H1 (cell line): ENCODE results near the gene CACNB4. TPM values are rescaled to one million over a fixed set of nuclear protein-coding genes. Genes with fewer than 3 reads are reported as not detected.

Experiments
- CTCF ChIA-PET: fragments of 300-600 bp; sonication (Branson Sonifier 250); formaldehyde crosslinking; loops from one replicate; lab custom pipeline; 2021; ENCODE audit not compliant: partially characterized antibody; lab: Charles Lee
- POLR2A ChIA-PET: fragments of 300-600 bp; sonication (Branson Sonifier 250); formaldehyde crosslinking; loops from one replicate; lab custom pipeline; 2021; ENCODE audit warnings: inconsistent platforms; ENCODE audit not compliant: partially characterized antibody; lab: Charles Lee
- DNase-seq, 2 experiments: peaks; one replicate each; pipeline versions ENCODE4 v3.0.0 to v3.0.0-alpha.2; 2010 to 2022; ENCODE audit warnings: low spot score in 2 of 2, low read depth in 1 of 2, mixed read lengths in 1 of 2
- FAIRE-seq: peaks from 2 replicates; lab custom pipeline; 2011; peaks lifted over from hg19 to GRCh38; lab: Jason Lieb, UNC
- H2AFZ ChIP-seq: 2 replicates; pipeline ENCODE4 v1.8.1; 2012; ENCODE audit warnings: low read length, inconsistent platforms
- H2AK5ac ChIP-seq: 2 replicates; pipeline ENCODE4 v1.6.1; 2013; ENCODE audit warnings: low read depth, low read length
- H2BK120ac ChIP-seq: replicated peaks from 2 replicates; pipeline ENCODE3; 2013; ENCODE audit warnings: low read depth, low read length, inconsistent platforms
- H2BK12ac ChIP-seq: 2 replicates; pipeline ENCODE4 v1.6.1; 2013; ENCODE audit warnings: low read depth, low read length
- H2BK15ac ChIP-seq: 2 replicates; pipeline ENCODE4 v1.6.1; 2013; ENCODE audit warnings: low read length
- H2BK20ac ChIP-seq: 2 replicates; pipeline ENCODE4 v1.6.1; 2013; ENCODE audit warnings: low read length
- H2BK5ac ChIP-seq: 2 replicates; pipeline ENCODE4 v1.6.1; 2013; ENCODE audit warnings: low read depth, low read length
- H3K14ac ChIP-seq: 2 replicates; pipeline ENCODE4 v1.6.1; 2013; ENCODE audit warnings: inconsistent platforms; ENCODE audit not compliant: insufficient read length
- H3K18ac ChIP-seq: 2 replicates; pipeline ENCODE4 v1.6.1; 2013; ENCODE audit warnings: low read length; ENCODE audit errors: extremely low read depth
- H3K23ac ChIP-seq: 2 replicates; pipeline ENCODE4 v1.6.1; 2013; ENCODE audit warnings: inconsistent platforms; ENCODE audit not compliant: insufficient read length
- H3K23me2 ChIP-seq: 2 replicates; pipeline ENCODE4 v1.6.1; 2013; ENCODE audit warnings: low read depth, low read length
- H3K27ac ChIP-seq: 2 replicates; pipeline ENCODE4 v1.6.1; 2011; ENCODE audit warnings: low read depth, low read length, inconsistent platforms
- H3K27me3 ChIP-seq, 4 experiments: replicated peaks in 1 of 4; 1 replicate in 1 of 4; 2 replicates in 3 of 4; pipeline versions ENCODE4 v1.6.1 to v1.8.1; 2011 to 2013; ENCODE audit warnings: low read length in 3 of 4, mild to moderate bottlenecking in 3 of 4, inconsistent platforms in 2 of 4, mixed read lengths in 2 of 4, moderate library complexity in 1 of 4; ENCODE audit not compliant: control insufficient read depth in 3 of 4, insufficient read depth in 3 of 4; ENCODE audit errors: extremely low read depth in 1 of 4
- H3K36me3 ChIP-seq, 4 experiments: 2 replicates each; pipeline versions ENCODE4 v1.6.1 to v1.8.1; 2011 to 2013; ENCODE audit warnings: mild to moderate bottlenecking in 4 of 4, low read length in 3 of 4, moderate library complexity in 2 of 4, control low read depth in 1 of 4, inconsistent platforms in 1 of 4; ENCODE audit not compliant: insufficient read depth in 4 of 4, control insufficient read depth in 2 of 4
- H3K4ac ChIP-seq: replicated peaks from 2 replicates; pipeline ENCODE3; 2013; ENCODE audit warnings: low read length, low read depth, mixed read lengths, inconsistent platforms; ENCODE audit not compliant: insufficient read length
- H3K4me1 ChIP-seq, 4 experiments: replicated peaks in 1 of 4; 1 replicate in 1 of 4; 2 replicates in 3 of 4; pipeline versions ENCODE4 v1.6.1 to v1.8.1; 2011 to 2013; ENCODE audit warnings: low read length in 3 of 4, inconsistent platforms in 2 of 4, mixed read lengths in 1 of 4; ENCODE audit not compliant: insufficient read depth in 4 of 4, control insufficient read depth in 3 of 4
- H3K4me2 ChIP-seq, 2 experiments: 2 replicates each; pipeline versions ENCODE4 v1.6.1 to v1.8.1; 2011 to 2013; ENCODE audit warnings: low read depth in 2 of 2, low read length in 2 of 2, control low read depth in 1 of 2, inconsistent platforms in 1 of 2, mild to moderate bottlenecking in 1 of 2; ENCODE audit not compliant: insufficient read depth in 1 of 2
- H3K4me3 ChIP-seq, 4 experiments: fragments of 200-600, 300-600 bp in 1 of 4; sonication (generic), shearing (Covaris generic), sonication (Bioruptor Twin) in 1 of 4; 2 replicates each; pipeline versions ENCODE4 v1.5.1 to v1.8.1; 2011 to 2016; ENCODE audit warnings: low read length in 4 of 4, low read depth in 3 of 4, control low read depth in 2 of 4, inconsistent platforms in 2 of 4, mild to moderate bottlenecking in 2 of 4, mixed read lengths in 1 of 4, moderate library complexity in 1 of 4; ENCODE audit not compliant: insufficient read depth in 2 of 4; ENCODE audit errors: extremely low read depth in 1 of 4
- H3K56ac ChIP-seq: replicated peaks from 2 replicates; pipeline ENCODE3; 2013; ENCODE audit warnings: low read depth, mild to moderate bottlenecking, mixed read lengths, low read length, inconsistent platforms; ENCODE audit not compliant: insufficient read length
- H3K79me1 ChIP-seq: 2 replicates; pipeline ENCODE4 v1.6.1; 2013; ENCODE audit warnings: low read depth, low read length, control low read depth
- H3K79me2 ChIP-seq, 2 experiments: 2 replicates each; pipeline versions ENCODE4 v1.6.1 to v1.8.1; 2012 to 2013; ENCODE audit warnings: low read length in 2 of 2, mild to moderate bottlenecking in 2 of 2, inconsistent platforms in 1 of 2; ENCODE audit not compliant: insufficient read depth in 2 of 2, control insufficient read depth in 1 of 2
- H3K9ac ChIP-seq, 4 experiments: replicated peaks in 1 of 4; 1 replicate in 1 of 4; 2 replicates in 3 of 4; pipeline versions ENCODE4 v1.6.1 to v1.8.1; 2011 to 2013; ENCODE audit warnings: low read depth in 3 of 4, low read length in 3 of 4, control low read depth in 2 of 4, mild to moderate bottlenecking in 2 of 4, moderate library complexity in 2 of 4, inconsistent platforms in 1 of 4; ENCODE audit errors: extremely low read depth in 1 of 4
- H3K9me3 ChIP-seq, 2 experiments: 2 replicates each; pipeline versions ENCODE4 v1.6.1 to v1.8.1; 2012 to 2013; ENCODE audit warnings: mild to moderate bottlenecking in 2 of 2, moderate library complexity in 2 of 2, control low read depth in 1 of 2, inconsistent platforms in 1 of 2, low read depth in 1 of 2, low read length in 1 of 2, mixed read lengths in 1 of 2; ENCODE audit not compliant: insufficient read depth in 2 of 2
- H4K20me1 ChIP-seq, 2 experiments: replicated peaks in 1 of 2; 2 replicates each; pipeline versions ENCODE3 to v1.8.1; 2011 to 2013; ENCODE audit warnings: inconsistent platforms in 2 of 2, low read length in 2 of 2, mild to moderate bottlenecking in 1 of 2; ENCODE audit not compliant: insufficient read depth in 2 of 2, control insufficient read depth in 1 of 2
- H4K5ac ChIP-seq: 2 replicates; pipeline ENCODE4 v1.6.1; 2013; ENCODE audit warnings: low read length, low read depth, mixed read lengths, inconsistent platforms; ENCODE audit not compliant: insufficient read length
- H4K8ac ChIP-seq: 2 replicates; pipeline ENCODE4 v1.8.0; 2013; ENCODE audit warnings: mild to moderate bottlenecking, moderate library complexity, low read length, inconsistent platforms; ENCODE audit not compliant: insufficient read depth; ENCODE audit errors: extremely low read depth
- H4K91ac ChIP-seq: replicated peaks from 2 replicates; pipeline ENCODE3; 2013; ENCODE audit warnings: low read length, mixed read lengths, inconsistent platforms; ENCODE audit not compliant: insufficient read length
- EGR1 ChIP-seq: IDR thresholded peaks from 2 replicates; pipeline ENCODE4 v1.6.1; 2011; ENCODE audit warnings: low read depth, low read length, borderline replicate concordance
- RNF2 ChIP-seq: fragments of 200-900, 300-1000 bp; sonication (generic); IDR thresholded peaks from 2 replicates; pipeline ENCODE4 v1.7.1; 2016; ENCODE audit warnings: borderline replicate concordance, low read depth, mild to moderate bottlenecking, antibody characterized with exemption, low read length; ENCODE audit not compliant: poor library complexity, severe bottlenecking; ENCODE audit errors: missing control alignments
- SP2 ChIP-seq: IDR thresholded peaks from 2 replicates; pipeline ENCODE4 v1.6.1; 2012; ENCODE audit warnings: mild to moderate bottlenecking, low read length, inconsistent platforms
- USF2 ChIP-seq: IDR thresholded peaks from 2 replicates; pipeline ENCODE4 v1.6.1; 2011; ENCODE audit warnings: low read length, improper control_type of control experiment
- WGBS, 2 experiments: shearing (Covaris generic) in 1 of 2; methylation state at CpG; one replicate each; pipeline versions ENCODE4 v1.1.6 to v1.1.7; 2013 to 2015; ENCODE audit warnings: low lambda C conversion rate in 2 of 2, mixed read lengths in 2 of 2, inconsistent platforms in 1 of 2, low coverage in 1 of 2, missing lambda C conversion rate in 1 of 2; ENCODE audit not compliant: insufficient replicate concordance in 2 of 2, insufficient coverage in 1 of 2, insufficient read length in 1 of 2; ENCODE audit errors: extremely low coverage in 1 of 2, missing lambda C conversion rate in 1 of 2; 5-methylcytosine and 5-hydroxymethylcytosine counted together
- polyA plus RNA-seq, 7 experiments: library from polyadenylated mRNA; depleted of rRNA in 3 of 7; stranded (reverse) in 5 of 7; unstranded in 2 of 7; fragments of >200 nt in 5 of 7; fragments of 200-250 nt in 2 of 7; gene quantifications; 1 replicate in 5 of 7; 2 replicates in 1 of 7; 4 replicates in 1 of 7; pipeline versions ENCODE4 v1.2.1 to v1.2.3, GENCODE V29; 2011 to 2013; ENCODE audit warnings: missing spikeins in 2 of 7, mixed read lengths in 2 of 7
- total RNA-seq: library from RNA; stranded (reverse); fragmentation: NEBNext Ultra II Directional; extraction: Animal tissue kit (Norgen Biotek cat#: 25700); gene quantifications from 2 replicates; pipeline ENCODE4 v1.2.1, GENCODE V29; 2021

Gene CACNB4
- total and polyA plus RNA-seq, 2 of the 8 experiments (the other 6 are each of a cell fraction or from before 2014, with no cell fraction given) = 2.0 to 4.0 TPM

- H2BK15ac ChIP-seq = no peak overlapping the region
- no peak for TF ChIP-seq RNF2
- no peak for TF ChIP-seq EGR1
- TF ChIP-seq SP2 = no peak
- TF ChIP-seq USF2 = no peak
- TF ChIP-seq, all 59 proteins: peak for 0
- FAIRE-seq (no peak), DNase-seq (no peak)
- Histone ChIP-seq H3K14ac (no peak overlapping the region), H3K56ac (no peak overlapping the region), H3K9me3 (no peaks in the 10 kb centered on the region), H3K79me1 (no peaks in the 10 kb centered on the region), H3K27ac (no peak overlapping the region), H4K20me1 (no peaks in the 10 kb centered on the region), H3K4me3 (no peak overlapping the region), H4K5ac (no peak overlapping the region), H3K4ac (no peak overlapping the region), H2BK5ac (no peak overlapping the region), H3K36me3 (peaks cover 0 to 4% (median 0%) of the 10 kb centered on the region in 4 experiments; a peak in 1 of 8 replicates), H3K18ac (no peak overlapping the region), H3K23ac (no peak overlapping the region), H3K4me1 (no peaks in the 10 kb centered on the region), H3K9ac (no peak overlapping the region), H3K27me3 (no peaks in the 10 kb centered on the region), H4K91ac (no peak overlapping the region), H2AFZ (no peak overlapping the region), H2BK12ac (no peak overlapping the region), H3K4me2 (no peak overlapping the region), H2BK20ac (no peak overlapping the region), H3K79me2 (no peaks in the 10 kb centered on the region), H4K8ac (no peak overlapping the region), H3K23me2 (peaks cover 1% of the 10 kb centered on the region; the same call in 1 of the 2 replicates), H2BK120ac (no peak overlapping the region), H2AK5ac (no peak overlapping the region)
- ChIA-PET CTCF (interaction anchor here (0.6 to 1.5 kb wide), 5 partner anchors 11 to 815 kb away, joined by 3 to 4 read pairs (median 4); no protein-coding TSS in a partner anchor), POLR2A (interaction anchor here (0.6 kb wide), 2 partner anchors 45 to 755 kb away, joined by 3 read pairs; partner anchors contain the start of gene ARL5A)
- WGBS, 2 experiments = 93% methylated on average over 2 of the region's 2 CpGs; no CpG with 5 or more reads in 1 of the 2 experiments
These were observed 315.7 kb downstream of the CACNB4 start for GRCh38 chr2:151783133-151783520.
